Measurements from ENCODE around the gene S100P.
"Not testable (repeated sequence)": the region's sequence is repeated elsewhere in the genome, so short reads cannot be mapped to it uniquely, and the experiment has no call there.

The S100P gene

DNA sequence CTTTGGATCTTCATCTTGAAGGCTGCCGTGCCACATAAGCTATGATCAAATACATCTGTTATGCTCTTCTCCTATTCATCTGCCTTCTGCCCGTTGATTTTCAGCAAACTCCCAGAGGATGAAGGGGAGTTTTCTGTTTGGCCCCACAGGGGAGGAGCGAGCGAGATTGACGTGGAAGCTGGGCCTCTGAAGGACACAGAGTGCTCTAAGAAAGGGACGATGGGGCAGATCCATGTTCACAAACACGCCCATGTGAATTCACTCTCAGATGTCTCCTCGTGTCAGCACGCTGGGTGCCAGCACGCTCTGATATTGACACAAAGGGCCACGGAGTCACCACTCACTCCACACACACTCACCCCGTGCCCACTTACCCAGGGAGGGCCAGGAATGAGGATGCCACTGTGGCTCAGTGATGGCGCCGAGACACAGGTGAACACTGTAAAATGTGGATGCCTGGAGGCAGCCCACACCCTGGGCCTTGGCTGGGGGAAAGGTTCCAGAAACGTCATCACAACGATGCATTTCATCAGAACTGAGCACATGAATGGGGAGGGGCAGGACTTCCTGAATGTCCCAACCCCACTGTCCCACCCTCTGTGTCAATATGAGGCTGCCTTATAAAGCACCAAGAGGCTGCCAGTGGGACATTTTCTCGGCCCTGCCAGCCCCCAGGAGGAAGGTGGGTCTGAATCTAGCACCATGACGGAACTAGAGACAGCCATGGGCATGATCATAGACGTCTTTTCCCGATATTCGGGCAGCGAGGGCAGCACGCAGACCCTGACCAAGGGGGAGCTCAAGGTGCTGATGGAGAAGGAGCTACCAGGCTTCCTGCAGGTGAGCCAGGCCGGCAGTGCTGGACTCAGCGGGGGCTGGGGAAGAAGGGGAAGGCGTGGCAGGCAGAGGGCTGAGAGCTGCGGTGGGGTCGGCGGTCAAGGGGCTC, at the start of gene S100P:
Gene S100P, plus strand, starts transcription at position 648 of the 946 bp plus-strand sequence. Its CDS starts 55 bp downstream, at position 703.
- DNase-seq, result no peak

DNA sequence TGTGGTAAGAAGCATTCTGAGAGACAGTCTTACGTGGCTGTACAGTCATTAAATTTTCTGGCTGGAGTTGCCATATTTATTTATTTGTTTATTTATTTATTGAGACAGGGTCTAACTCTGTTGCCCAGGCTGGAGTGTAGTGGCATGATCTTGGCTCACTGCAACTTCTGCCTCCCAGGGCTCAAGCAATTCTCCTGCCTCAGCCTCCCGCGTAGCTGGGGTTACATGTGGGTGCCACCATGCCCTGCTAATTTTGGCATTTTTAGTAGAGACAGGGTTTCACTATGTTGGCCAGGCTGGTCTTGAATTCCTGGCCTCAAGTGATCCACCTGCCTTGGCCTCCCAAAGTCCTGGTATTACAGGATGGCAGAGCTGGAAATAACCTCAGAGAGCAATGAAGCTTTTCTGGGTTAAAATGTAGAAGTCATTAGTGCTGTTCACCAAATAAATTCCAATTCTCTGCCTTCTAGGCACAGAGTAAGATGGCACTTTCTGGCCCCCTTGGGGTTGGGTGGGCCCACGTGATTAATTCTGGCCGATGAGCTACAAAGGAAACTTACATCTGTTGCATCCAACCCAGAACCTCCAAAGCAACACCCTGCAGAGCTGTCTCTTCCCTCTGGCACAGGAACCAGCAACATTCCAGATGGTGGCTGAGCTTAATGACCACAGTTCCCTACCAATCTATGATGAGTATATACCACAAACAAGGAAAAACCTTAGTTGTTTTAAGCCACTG, 48.7 kb upstream of the S100P start:
- DNase-seq, result no peak

DNA sequence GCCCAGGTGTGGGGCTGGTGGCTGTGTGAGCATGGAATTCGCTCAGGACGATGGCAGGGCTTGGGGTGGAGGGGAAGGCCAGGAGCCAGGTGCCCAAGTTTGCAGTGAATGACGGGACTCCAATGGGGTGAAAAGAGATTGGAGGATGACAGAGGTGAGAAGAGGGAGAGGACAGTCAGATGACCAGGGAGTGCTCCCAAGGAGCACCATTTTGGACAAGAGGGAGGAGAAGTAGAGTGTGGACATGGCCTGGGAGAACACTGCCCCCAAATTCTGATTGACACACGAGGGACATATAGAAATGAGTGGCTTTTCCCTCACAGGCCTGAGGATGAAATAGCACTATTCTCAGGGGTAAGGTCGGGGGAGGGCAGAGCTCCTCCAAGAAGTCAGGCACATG, 46.5 kb upstream of the S100P start:
- no peak for DNase-seq

DNA sequence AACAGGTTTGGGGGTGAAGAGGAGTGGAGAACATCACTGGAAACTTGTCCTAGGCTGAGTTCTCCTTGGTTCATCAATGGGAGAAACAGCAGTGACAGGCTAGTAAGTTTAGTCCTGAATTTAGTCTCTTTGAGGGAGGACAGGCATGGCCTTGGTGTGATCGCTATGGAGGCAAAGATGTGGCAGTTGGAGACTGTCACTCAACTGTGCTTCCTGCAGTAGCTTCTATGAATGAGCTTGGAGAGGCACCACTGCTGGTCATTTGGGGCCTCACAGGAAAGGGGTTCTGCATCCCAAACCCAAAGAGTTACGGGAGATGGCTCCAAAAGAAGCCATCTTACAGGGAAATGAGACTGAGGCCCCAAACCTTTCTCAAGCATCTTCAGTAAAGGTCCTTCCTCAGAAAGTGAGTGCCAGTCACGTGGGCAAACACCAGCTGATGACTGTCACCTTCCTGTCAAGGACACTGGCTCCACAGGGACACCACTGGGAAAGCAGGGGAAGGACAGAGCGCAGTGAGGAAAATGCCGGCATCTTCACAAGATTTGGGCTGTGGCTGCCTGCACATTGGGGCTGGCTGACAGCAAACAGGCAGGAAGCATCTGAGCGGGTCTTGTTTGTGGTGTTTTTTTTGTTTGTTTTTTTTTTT, 46.0 kb upstream of the S100P start:
- no peak for DNase-seq

DNA sequence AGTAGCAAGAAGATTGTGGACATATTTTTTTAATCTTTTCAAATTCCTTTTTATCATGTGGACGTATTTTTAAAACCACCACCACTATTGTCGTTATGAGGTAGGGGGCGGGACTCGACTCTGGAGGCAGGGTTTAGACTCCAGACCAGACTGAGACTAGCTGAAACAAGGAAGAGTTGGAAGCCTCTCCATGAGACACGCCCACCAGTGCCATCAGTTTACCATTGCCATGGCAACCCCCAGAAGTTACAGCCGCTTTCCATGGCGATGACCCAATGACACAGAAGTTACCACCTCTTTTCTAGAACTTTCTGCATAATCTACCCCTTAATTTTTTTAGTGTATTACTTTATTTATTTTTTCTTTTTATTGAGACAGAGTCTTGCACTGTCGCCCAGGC, 44.5 kb upstream of the S100P start:
- DNase-seq, result no peak

DNA sequence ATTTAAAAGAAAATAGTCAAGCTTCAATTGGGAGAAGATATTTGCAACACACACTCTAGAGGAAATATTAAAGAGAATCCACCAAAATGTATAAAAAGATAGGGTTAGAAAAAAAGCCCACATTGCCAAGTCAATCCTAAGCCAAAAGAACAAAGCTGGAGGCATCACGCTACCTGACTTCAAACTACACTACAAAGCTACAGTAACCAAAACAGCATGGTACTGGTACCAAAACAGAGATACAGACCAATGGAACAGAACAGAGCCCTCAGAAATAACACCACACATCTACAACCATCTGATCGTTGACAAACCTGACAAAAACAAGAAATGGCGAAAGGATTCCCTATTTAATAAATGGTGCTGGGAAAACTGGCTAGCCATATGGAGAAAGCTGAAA, 39.5 kb upstream of the S100P start:
- DNase-seq, result not testable (repeated sequence)

DNA sequence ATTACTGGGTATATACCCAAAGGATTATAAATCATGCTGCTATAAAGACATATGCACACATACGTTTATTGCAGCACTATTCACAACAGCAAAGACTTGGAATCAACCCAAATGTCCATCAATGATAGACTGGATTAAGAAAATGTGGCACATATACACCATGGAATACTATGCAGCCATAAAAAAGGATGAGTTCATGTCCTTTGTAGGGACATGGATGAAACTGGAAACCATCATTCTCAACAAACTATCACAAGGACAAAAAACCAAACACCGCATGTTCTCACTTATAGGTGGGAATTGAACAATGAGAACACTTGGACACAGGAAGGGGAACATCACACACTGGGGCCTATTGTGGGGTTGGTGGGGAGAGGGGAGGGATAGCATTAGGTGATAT, 38.4 kb upstream of the S100P start:
- DNase-seq, result not testable (repeated sequence)

DNA sequence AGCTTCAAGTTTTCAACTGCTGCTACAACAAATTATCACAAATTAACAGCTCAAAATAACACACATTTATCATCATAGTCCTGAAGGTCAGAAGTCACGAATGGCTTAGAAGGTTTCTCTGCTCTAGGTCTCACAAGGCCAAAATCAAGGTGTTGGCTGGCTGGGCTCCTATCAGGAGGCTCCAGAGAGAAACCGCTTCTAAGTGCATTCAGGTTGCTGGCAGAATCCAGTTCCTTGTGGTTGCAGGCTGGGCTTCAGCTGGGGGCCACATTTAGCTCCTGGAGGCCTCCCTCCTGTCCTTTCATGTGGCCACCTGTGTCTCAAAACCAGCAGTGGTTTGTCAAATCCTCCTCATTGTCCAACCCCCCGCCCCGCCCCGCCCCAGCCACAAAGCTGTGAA, 37.8 kb upstream of the S100P start:
- DNase-seq, result no peak

DNA sequence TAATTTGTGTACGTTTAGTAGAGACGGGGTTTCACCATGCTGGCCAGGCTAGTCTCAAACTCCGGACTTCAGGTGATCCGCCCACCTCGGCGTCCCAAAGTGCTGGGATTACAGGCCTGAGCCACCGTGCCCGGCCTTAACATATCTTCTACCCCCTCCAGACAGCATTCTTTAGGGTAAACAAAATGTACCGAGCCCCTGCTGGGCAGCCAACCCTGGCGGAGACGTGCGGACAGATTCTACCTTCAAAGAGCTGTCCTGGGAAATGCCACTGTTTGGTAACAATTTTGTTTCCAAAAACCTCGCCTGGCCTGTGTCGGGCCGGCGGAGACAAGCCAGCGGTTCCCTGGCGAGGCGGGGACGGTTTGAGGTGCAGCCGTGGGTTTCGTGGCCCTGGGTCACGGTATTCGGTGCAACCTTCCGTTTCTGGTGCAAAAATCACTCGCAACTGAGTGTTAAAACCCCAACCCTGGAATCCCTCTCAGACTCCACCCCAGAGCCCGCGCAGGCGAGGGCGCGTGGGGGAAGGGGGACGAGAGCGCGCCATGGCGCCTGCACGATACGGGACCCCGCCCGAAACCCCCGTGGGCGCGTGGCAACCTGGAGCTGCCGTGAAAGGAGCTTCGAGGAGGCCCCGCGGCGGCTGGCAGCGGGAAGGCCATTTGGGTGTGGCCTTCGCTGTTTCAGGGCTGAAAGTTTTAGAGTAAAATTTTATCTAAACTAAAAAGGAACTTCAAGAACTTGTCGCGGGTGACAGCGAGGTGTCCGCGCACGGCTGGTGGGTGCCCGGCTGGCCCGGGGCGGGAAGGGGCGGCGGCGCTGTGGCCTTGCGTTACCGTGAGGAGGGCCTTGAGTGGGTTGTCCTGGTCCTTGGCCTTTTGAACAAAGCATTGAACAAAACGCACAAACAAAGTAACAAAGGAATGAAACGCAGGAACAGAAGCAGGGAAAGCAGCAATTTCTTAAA, 36.2 kb upstream of the S100P start:
- DNase-seq, result no peak

DNA sequence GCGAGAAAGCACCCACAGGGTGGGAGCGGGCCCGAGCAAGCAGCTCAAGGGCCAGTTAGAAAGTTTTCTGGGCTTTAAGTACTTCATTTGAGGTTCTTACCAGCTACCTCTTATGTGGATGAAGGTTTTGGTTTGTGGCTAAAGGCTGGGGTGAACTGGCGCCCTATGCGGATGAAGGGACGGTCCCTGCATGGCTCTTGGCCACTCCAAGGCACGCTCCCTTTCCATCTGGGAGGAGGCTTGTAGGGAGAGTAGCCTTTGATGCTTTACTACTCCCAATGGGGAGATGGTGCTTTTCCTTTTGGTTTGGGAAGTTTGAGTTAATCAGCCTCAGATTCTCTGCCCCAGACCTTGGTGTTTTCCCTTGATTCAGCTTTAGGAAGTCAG, 35.5 kb upstream of the S100P start:
- DNase-seq, result no peak

DNA sequence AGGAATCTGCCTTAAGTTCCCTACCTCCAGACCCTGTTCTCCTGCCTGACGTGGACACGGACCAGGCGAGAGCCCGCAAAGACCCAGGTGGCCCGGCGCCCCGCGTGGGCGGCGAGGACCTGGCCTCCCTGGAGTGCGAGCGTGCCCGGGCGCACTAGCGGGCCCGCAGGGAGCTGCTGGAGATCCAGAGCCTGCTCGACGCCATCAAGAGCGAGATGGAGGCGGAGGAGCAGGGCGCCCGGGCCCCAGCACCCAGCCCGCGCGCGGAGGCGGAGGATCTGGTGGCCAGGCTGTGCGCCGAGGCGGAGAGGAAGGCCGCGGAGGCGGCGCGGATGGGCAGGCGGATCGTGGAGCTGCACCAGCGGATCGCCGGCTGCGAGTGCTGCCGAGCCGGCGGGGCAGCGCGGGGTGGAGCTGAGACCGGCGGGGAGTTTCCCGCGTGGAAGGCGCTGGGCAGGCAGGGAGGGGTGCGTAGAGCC, 35.0 kb upstream of the S100P start:
- DNase-seq, result peak; percentile 63

DNA sequence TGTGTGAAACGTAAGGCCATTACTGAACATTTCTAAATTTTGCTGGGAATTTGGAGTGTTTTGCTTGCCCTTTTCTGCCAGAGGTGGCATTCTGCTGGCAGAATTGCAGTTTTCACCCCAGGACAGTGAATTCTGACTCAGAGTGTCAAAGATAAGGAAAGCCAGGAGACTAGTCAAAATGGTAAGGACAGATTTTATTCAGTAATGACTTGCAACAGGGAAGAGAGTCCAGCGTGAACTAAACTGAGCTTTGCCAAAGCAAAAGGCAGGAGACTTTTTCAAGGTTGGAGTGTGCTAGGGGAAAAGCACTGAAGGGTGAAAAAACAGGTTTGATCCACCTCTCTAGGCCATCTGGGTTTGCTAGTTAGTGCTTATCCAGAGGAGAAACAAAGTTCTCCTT, 33.8 kb upstream of the S100P start:
- no peak for DNase-seq

DNA sequence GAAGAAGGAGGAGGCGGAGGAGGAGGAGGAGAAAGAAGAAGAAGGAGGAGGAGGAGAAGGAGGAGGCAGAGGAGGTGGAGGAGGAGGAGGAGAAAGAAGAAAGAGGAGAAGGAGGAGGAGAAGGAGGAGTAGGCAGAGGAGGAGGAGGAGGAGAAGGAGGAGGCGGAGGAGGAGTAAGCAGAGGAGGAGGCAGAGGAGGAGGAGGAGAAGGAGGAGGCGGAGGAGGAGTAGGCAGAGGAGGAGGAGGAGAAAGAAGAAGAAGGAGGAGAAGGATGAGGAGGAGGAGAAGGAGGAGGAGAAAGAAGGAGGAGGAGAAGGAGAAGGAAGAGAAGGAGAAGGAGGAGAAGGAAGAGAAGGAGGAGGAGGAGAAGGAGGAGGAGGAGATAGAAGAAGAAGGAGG, 33.2 kb upstream of the S100P start:
- DNase-seq, result no peak

DNA sequence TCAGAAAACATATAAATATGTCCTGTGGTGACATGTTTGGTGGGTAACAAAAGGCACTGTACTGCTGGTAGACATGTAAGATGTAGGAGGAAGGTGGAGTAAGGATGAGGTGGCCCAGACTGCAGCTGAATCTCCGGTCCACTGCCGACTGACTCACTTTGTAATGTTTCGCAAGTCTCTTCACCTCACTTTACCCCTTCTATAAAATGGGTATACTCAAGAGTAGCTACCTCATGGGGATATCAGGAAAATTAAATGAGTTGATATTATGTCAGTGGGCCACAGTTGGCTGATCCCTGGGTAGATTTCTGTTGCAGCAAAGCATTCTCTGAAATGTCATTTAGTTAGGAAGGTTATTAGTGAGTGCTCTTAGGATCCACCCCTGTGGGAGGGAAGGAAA, 31.1 kb upstream of the S100P start:
- DNase-seq, result no peak

DNA sequence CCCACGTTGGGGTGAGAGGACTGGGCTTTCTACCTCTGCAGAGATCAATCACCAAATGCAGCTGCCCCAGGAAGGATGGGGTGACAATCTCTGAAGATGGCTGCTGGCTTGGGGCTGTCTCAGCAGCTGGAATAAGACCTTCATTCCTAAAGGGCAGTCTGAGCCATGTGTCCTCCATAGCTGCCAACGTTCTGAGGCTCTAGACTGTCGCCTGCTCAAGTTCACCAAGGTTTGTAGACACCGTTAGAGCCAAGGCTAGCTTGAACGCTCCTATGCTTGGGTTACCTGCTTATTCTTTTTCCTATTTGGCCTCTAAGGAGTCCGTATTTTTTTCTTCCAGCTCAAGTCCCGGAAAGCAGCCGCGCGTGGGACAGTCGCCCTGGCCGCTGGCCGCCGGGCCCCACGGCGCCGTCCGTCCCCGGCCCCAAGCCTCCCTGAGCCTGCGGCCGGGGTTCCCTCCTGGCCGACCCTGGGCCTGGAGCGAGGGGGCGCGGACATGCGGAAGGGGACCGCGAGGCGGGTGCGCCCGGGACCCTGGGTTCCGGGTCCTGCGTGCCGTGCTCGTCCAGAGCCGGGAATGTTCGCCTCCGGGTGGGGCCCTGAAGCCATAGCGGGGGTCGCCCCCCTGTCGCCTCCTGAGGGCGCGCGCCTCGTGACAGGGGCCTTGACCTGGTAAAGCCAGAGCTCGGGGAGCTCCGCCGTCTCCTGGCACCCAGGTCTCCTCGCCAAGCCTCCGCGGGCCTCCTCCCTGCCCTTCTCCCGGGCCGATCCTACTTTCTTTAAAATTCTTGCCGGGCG, 29.9 kb upstream of the S100P start:
- DNase-seq, result no peak

DNA sequence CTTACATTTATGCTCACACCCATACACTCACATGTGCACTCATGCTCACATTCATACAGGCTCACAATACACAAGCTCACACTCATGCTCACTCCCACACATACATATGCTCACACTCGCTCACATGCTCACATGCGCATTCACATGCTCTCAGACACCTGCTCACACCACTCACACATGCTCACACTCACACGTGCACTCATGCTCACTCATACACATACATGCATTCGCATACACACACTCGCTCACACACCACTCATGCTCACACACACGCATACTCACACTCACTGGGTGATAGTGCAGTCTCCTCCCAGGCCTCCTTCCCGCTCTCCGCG, 28.4 kb upstream of the S100P start:
- no peak for DNase-seq

DNA sequence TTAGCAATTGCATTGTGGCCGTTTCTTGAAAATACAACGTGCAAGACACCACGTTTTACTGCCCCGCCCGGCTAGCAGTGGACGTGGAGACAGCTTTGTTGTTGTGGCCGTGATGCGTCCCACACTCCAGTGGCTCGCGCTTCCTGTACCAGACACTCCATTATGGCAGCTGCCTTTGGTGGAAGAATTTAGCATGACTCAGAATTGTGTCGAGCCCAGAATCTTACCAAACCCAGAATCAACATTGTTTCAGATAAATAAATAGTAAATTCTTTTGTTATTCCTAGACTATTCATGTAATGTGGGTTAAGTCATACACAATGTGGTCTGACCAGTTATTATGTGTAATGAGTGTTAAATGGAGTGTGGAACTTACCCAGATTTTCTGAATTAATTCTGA, 25.3 kb upstream of the S100P start:
- no peak for DNase-seq

DNA sequence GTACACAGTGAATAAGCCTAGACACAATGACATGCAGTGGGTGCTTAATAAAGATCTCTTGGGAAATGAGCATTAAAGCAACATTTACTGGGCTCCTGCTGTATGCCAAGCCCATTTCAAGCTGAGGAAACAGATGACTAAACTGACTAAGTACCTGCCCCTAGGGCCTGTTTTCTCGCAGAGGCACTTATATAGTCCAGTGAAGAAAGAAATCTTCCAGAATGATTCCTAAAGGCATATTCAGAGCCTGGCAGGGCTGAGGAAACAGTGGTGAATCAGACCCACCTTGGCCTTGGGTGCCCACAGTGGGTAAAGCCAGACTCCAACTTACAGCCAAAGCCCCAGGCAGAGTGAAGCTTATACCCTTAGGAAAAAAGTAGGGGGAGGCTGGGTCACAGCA, 22.0 kb upstream of the S100P start:
- no peak for DNase-seq

DNA sequence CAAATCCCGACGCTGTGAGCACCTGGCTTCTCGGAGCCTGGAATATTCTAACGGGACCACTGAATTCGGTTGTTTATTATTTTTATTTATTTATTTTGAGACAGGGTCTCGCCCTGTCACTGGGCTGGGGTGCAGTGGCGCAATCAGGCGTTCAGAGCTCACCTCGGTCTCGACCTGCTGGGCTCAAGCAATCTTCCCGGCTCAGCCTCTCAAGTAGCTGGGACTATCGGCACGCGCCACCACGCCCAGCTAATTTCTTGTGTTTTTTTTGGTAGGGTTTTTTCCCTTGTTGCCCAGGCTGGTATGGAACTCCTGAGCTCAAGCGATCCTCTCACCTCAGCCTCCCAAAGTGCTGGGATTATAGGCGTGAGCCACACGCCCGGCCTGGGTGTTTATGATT, 21.5 kb upstream of the S100P start:
- no peak for DNase-seq

DNA sequence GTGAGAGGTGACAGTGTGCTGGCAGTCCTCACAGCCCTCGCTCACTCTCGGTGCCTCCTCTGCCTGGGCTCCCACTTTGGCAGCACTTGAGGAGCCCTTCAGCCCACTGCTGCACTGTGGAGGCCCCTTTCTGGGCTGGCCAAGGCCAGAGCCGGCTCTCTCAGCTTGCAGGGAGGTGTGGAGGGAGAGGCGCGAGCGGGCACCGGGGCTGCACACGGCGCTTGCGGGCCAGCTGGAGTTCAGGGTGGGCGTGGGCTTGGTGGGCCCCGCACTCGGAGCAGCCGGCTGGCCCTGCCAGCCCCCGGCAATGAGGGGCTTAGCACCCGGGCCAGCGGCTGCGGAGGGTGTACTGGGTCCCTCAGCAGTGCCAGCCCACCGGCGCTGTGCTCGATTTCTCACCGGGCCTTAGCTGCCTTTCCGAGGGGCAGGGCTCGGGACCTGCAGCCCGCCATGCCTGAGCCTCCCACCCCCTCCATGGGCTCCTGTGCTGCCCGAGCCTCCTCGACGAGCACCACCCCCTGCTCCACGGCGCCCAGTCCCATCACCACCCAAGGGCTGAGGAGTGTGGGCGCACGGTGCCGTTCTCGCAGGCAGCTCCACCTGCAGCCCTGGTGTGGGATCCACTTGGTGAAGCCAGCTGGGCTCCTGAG, 21.0 kb upstream of the S100P start:
- DNase-seq, result not testable (repeated sequence)

DNA sequence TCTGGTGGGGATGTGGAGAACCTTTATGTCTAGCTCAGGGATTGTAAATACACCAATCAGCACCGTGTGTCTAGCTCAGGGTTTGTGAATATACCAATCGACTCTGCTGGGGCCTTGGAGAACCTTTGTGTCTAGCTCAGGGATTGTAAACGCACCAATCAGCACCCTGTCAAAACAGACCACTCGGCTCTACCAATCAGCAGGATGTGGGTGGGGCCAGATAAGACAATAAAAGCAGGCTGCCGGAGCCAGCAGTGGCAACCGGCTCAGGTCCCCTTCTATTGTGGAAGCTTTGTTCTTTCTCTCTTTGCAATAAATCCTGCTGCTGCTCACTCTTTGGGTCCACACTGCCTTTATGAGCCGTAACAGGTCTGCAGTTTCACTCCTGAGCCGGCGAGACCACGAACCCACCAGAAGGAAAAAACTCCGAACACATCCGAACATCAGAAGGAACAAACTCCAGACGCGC, 20.5 kb upstream of the S100P start:
- DNase-seq, result peak; percentile 56
